Measurements from ENCODE around the gene SLC25A22. TPM values are rescaled to one million over a fixed set of nuclear protein-coding genes. Genes with fewer than 3 reads are reported as not detected.

SLC25A22 gene
- total and polyA plus RNA-seq, 10 of the 15 experiments (the other 5 are each of a cell fraction or from before 2014, with no cell fraction given), result 0.27 to 27.0 (median 8.2) TPM

GRCh38 chr11:747158-748006 is 50.7 kb downstream of the SLC25A22 start, which contains the start of gene TALDO1 (continued):
- no peak for TF ChIP-seq HDAC2 (IDR thresholded peaks at IDR 0.05)
- TF ChIP-seq ZSCAN29 (IDR thresholded peaks at IDR 0.05), result no peak
- TF ChIP-seq ATF3 (IDR thresholded peaks at IDR 0.05; ENCODE audit: borderline replicate concordance, extremely low read depth, low read depth, low read length), result no peak
- TF ChIP-seq ASH2L (IDR thresholded peaks at IDR 0.05; ENCODE audit: borderline replicate concordance, low read depth), result no peak
- no peak for TF ChIP-seq SRF (IDR thresholded peaks at IDR 0.05; ENCODE audit: low read depth in 2 of 2, low read length in 2 of 2)
- no peak for TF ChIP-seq ZZZ3 (IDR thresholded peaks at IDR 0.05; ENCODE audit: control insufficient read depth, insufficient read length, low read depth)
- TF ChIP-seq MYB (IDR thresholded peaks at IDR 0.05; ENCODE audit: borderline replicate concordance, low read depth, low read length), result no peak
- no peak for TF ChIP-seq PML (IDR thresholded peaks at IDR 0.05; ENCODE audit: low read length)
- TF ChIP-seq NR2C2 (IDR thresholded peaks at IDR 0.05; ENCODE audit: borderline replicate concordance, control insufficient read depth, insufficient read length, low read depth), result no peak
- TF ChIP-seq CBFB (IDR thresholded peaks at IDR 0.05; ENCODE audit: low read depth), result no peak
- TF ChIP-seq SUZ12 (IDR thresholded peaks at IDR 0.05; ENCODE audit: unreplicated experiment), result no peak
- no peak for TF ChIP-seq ZBTB33 (IDR thresholded peaks at IDR 0.05)
- TF ChIP-seq ATF2 (IDR thresholded peaks at IDR 0.05; ENCODE audit: low read length), result no peak
- peak; percentile 51; the same call in 1 of the 2 replicates for TF ChIP-seq MAX (IDR thresholded peaks at IDR 0.05; ENCODE audit: low read depth, low read length)
- TF ChIP-seq HSF1 (IDR thresholded peaks at IDR 0.05; ENCODE audit: low read depth, low read length), result no peak
- peak; percentile 8; the same call in 1 of the 2 replicates for TF ChIP-seq YY1 (IDR thresholded peaks at IDR 0.05; ENCODE audit: low read depth, low read length)
- no peak for TF ChIP-seq NBN (IDR thresholded peaks at IDR 0.05)
- peak; percentile 73 for TF ChIP-seq DPF2 (IDR thresholded peaks at IDR 0.05)
- TF ChIP-seq POLR2A (IDR thresholded peaks at IDR 0.05; ENCODE audit: low read depth, low read length), result peak; percentile 86
- TF ChIP-seq RBBP5 (conservative IDR thresholded peaks at IDR 0.05), result no peak
- TF ChIP-seq E2F4 (IDR thresholded peaks at IDR 0.05; ENCODE audit: low read depth, low read length), result peak; percentile 61
- no peak for TF ChIP-seq SKIL (IDR thresholded peaks at IDR 0.05; ENCODE audit: low read depth, poor library complexity, severe bottlenecking)
- TF ChIP-seq JUNB (IDR thresholded peaks at IDR 0.05), result no peak
